Activated naive CD4-positive, alpha-beta T cell treated with Interleukin-2 at 50 U/mL for 16 hours (primary cell): ENCODE results near the gene BRINP1.

Experiments used
- DNase-seq: peaks from one replicate; pipeline ENCODE4 v3.0.0-alpha.2; 2020

The BRINP1 gene

DNA sequence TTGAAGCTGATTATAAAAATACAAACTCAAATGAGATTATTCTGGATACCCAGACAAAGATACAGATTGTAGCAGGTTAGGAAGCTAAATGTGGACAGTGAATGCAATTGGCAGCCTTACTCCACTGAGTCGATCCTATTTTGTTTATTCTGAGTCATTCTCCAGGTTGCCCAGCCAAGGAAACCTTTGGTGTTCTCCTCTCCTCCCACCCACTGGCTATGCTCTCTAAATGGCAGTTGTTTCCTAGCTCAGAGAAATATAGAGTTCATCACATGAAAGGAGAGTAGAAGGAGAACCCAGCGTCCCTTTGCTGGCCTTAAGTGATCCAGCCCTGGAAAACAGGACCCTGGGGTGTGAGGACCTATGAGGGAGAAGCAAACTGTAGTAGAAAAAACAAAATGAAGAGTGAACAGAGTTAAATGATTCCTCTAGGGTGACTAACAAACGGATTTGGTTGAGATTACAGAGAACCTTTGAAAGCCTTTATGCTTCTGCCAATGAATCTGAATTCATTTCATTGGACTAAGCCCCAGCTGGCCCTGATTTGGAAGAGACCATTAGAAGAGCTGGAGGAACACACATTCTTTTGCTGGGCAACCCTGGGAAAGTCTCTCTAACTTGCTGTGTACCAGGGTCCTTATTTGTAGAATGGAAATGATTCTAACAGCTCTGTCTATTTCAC, 95.1 kb downstream of the BRINP1 start:
- no peak for DNase-seq

DNA sequence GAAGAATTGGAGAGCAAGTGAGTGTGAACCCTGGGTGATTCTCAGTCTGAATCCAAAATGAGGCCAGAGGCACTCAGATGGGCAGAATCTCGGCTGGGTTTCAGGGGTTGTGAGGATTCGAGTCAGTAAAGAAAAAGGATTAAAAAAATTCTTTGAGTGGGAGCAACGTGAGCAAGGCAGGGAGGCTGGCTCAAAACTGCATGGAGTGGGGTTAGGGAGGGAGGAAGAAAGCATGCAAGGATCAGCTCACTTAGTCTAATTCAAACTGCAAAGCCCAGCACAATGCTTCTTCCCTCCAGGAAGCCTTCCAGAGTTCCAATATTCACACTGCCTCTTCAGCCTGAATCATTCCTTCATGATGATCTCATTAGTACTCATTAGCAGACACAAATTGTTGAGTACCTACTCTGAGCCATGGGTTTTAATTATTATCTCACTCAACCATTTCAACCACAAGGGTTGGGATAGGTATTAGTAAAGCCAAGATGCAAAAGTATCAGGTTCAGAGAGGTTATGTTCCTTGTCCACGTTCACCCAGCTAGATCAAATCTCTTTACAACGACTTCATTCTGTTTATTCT, 95.8 kb downstream of the BRINP1 start:
- no peak for DNase-seq

DNA sequence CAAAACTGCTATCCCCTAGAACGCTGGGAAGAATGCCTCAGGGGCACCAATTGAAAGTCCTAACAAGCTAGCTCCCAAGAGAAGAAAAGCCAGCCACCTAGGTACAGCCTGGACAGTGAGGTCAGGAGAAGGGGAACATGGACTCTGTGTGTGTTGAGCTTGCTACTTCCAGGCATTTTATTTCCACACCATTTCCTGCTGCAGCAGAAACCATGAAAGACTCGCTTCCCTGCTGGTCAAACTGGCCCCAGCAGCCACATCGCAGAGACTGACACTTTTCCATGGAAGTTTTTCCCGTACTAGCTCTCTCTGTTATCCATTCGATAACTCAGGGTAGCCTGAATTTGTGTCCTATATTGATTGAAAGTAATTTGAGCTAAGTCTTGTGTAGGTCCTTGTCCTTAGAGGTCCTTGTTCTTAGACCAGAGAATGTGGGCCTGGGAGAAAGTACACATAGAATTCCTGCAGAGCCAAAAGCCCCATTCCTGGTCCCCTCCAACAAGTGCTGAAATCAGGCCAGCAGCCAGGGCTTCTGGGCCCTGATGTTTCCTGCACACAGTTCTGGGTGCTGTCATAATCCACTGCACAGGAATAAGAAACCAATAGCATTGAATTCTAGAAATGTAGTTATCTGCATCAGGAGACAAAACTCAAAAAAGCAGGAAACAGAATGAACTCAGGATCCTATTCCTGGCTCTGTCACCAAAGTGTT, 96.6 kb downstream of the BRINP1 start:
- DNase-seq: no peak

DNA sequence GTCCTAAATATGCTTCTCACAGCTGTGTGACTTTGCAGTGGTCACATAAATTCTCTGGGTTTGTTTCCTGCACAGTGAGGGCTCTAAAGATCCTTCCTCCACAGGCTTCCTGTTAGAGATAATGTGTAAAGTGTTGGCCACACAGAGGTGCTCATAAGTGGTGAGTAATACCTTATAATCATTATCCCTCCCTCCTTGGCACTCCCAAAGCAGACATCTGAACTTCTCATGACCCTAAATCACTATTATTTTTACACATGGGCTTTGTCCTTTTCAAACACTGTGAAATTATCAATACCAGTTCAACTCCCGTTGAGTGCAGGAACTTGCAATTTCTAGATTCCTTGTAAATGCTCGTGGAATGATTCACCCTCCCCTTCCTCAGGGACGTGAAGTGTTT, 100.2 kb downstream of the BRINP1 start:
- DNase-seq: no peak

DNA sequence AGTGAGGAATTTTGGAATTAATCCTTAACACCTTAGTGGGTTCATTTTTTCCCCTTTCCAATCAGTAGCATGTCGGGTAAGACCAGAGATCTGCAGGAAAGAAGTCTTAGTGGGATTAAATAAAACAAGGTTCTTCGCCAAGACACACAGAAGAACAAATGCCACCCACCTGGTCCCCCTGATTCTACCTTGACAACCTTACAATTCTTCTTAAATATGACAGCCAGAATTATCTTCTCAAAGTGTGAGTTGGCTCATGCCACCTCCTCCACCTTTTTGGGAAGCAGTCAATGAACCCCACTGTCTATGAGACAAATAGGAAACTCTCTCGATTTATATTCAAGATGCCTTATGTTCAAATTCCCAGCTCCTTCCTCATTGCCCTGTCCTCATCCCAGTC, 105.1 kb downstream of the BRINP1 start:
- no peak for DNase-seq

DNA sequence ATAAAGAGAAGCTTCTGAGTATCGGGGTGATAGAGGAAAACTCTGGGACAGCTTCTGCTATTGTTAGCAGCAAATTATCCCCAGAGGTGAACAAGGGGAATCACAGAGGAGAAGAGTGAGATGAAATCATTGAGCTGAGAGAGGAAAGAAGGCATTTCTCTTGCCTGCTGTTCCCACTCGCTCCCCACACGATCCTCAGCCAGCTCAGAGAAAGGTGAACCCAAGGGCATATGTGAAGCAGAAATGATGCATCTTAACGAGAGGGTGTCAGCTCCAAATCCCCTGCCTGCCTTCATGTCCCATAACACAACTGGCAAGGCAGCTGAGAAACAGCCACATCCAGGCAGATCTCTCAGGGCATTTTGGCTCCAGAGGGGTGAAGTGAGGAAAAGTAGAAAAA, 111.6 kb downstream of the BRINP1 start:
- DNase-seq: no peak

DNA sequence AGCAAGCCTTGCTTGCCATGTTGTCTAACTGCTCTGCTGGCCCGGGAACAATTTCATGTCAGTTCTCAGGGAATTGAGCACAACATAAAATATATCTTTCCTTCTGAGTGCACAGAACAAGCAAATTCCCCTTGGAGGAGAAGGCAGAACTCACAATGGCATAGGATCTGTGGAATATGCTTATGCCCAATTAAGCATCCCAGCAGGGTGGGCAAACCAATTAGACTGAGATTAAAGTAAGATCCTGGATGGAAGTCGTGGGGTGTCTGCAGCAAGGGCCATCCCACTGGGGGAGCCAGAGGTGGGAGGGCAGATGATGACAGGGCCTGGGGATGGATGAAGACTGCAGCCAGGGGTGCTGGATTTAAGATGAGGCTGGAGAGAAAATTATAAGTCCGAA, 114.1 kb downstream of the BRINP1 start:
- DNase-seq: no peak

DNA sequence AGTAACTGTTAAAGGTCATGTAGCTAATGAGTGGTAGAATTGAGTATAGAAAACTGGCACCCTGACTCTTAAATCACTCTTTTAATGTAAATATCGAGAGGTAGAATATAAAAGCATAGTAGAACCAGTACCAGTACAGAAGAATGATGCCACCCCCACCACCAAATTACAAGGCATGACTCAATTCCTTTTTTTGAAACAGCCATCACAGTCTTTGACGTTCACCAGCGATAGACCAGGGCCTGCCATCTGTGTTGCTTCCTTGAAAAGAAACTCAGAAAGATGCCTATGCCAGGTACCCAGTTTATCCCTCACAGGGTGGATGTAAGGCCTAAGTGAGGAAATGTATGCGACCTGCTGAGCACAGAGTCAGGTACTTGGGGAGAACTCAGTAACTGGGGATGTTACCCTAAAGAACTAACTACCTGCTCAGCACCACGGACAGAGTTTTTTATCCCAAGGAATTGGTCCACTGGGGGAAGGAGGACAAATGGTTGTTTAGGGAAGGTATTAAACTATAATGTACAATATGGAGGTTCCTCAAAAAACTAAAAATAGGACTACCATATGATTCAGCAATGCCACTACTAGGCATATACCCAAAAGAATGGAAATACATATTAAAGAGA, 116.5 kb downstream of the BRINP1 start:
- no peak for DNase-seq

DNA sequence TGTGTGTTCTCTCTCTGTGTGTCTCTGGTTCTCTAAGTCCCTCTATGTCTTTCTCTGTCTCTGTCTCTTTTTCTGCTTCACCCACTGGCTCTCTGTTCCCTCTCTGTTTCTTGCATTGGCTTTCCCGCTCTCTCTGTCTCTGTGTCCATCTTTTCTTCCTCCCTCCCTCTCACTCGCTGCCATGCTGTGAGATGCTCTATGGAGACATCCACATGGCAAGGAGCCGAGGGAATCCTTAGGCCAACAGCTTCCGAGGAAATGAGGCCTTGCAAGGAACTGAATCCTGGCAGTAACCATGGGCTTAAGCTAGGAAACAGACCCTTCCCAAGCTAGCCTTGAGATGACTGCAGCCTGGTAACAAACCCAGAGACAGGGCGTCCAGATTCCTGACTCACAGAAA, 117.3 kb downstream of the BRINP1 start:
- DNase-seq: no peak

DNA sequence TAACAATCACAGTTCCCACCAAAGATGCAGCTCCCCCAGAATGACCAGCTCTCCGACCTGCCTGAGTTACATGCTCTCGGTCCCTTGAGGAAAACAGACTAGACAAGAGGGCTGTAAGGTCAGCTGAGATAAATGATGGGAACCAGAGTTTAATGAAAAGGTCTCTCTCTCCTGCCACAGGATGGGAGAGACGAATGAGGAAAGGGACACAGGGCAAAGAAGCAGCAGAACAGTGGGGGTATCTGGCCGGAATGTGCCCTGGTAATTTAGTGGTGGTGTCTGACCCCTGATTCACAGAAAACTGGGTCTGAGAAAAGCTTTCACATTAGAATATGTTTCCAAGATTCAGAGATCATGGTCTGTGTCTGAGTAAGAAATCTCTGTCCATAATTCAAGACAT, 118.5 kb downstream of the BRINP1 start:
- no peak for DNase-seq

DNA sequence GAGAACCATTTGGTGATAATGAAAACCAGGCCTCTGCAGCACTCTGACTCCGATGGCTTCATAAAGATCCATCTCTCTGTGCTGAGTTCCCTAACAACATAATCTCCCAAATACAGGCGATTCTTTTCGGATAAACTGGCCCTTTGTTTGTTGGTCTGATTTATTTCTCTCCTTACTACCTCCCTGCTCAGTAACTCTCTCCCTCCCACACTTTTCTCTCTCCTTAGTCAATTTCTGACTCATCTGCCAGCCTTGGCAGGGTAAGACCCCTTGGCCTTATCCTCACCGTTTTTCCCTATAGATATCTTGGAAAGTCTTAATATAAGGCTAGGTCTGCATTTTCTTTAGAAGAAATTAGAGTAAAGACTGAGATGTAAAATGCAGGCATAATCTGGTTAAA, 128.7 kb downstream of the BRINP1 start:
- DNase-seq: no peak

DNA sequence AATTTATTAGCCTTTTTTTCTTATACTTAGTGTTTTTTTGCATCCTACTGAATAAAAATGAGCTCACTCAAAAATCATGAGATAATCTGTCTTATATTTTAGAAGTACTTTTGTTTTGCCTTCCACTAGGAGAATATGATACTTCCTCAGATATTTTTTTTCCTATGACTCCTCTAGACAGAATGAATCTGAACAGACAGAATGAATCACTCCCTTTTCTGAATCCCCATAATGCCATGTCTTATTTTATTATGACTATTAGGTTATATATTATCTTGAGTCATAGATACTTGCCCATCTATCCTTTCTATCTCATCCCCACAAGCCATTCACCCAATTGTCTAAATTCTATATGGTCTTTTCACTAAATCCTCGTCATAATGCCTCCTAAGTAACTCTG, 134.6 kb downstream of the BRINP1 start:
- no peak for DNase-seq

DNA sequence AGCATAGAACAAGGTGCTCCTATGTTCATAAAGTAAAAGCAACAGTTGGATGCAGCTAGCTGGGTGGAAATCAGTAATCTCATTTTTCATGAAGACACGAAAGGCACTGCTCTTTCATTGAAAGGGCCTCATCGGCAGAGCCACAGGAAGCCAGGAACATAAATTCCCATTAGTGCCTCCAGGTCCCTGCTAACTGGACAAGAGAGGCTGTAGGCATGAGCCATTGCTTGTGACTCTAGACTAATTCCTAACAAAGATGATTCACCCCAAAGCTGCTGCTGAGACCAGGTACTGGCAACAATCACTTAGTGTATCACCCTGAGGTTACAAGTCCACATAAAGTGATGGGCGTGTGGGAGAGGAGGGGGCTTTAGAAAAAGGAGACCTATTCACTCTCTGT, 141.8 kb downstream of the BRINP1 start:
- DNase-seq: no peak

DNA sequence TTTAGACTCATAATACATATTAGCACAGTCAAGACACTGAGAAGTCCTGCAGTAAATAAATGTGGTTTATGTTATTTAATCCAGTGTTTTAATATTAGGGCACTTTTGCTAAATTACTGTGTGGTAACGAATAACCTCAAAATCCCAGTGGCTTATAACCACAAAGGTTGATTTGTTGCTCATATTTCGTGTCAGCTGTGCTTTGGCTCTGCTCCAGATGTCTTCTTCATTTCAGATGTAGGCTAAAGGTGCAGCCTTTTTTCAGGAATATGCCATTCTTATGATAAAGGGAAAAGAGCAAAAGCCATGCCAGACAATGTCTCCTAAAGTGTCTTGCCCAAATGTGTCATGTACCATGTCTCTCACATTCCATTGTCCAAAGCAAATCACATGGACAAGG, 144.8 kb downstream of the BRINP1 start:
- DNase-seq: no peak

DNA sequence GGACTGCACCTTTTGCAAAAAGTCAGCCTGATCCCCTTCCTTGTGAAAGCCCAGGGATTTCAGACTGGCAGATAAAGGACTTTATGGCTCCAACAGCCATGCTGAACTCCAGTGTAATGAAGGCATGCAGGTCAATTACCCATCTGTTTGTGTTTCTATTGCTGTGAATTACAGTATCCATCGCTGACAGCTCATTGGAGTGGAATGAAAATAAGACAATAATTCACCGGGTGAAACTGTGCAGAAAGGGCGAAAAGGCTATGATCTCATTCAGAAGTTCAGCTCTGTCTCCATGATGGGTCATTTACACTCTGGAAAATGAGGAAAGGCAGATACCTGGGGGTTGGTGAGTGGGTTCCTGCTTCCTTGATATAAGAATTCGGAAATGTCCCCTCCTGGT, 148.0 kb downstream of the BRINP1 start:
- DNase-seq: no peak

DNA sequence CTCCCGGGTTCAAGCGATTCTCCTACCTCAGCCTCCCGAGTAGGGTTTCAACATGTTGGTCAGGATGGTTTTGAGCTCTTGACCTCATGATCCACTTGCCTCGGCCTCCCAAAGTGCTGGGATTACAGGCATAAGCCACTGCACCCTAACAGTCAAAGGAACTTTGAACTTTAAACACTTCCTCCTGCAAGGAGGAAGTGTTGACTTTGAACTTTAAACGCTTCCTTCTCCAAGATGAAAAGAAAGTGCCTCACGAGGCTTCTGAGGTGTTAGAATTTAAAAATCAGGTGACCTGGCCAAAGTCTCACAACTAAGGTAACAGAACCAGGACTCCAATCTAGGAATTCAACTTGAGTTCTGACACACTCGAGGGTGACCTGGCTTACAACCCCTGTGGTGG, 150.9 kb downstream of the BRINP1 start:
- DNase-seq: no peak

DNA sequence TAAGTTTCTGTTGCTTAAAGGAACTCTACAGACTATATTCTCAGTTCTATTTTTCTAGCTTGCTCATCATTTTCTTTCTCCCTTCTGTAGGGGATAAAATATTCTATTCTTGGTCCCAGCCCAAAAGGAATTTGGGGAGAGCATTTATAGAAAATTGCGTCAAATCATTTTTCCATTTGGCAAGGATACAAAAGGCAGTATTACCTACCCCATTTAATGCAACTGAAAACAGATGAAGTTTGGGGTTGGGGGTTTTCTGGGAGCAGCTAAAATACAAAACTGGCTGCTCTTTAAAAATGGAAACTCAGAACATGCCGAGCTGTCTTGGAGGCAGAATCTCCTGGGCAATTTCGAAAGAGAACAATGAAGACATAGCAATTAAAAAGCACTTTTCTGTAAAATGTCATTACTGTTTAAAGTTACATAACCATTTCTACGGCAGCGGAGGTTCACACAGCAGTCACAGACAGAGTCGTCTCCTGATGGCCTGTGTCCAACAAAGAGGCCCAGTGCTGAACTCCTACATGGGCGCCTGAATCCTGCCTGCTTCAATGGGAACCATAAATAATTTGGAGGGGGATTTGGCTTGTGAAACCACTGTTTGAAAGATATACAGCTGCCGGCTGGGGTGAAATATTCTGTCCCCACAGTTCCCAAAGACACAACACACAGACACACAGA, 152.4 kb downstream of the BRINP1 start:
- DNase-seq: no peak

DNA sequence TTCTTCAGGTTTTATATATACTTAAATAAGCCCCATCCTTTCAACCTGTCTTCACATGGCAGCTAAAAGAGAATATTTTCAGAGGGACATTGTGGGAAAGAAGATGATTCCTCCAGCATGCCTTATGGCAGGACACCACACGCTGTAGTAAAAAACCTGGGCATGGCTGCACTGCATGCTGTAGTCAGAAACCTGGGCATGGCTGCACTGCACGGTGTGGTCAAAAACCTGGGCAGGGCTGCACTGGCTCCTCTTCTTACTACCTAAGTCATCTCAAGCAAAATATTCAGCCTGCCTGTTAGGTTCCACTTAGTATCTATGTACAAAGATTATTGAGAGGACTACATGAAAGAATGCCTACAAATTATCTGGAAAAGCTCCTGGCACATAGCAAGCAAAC, 153.6 kb downstream of the BRINP1 start:
- DNase-seq: no peak

DNA sequence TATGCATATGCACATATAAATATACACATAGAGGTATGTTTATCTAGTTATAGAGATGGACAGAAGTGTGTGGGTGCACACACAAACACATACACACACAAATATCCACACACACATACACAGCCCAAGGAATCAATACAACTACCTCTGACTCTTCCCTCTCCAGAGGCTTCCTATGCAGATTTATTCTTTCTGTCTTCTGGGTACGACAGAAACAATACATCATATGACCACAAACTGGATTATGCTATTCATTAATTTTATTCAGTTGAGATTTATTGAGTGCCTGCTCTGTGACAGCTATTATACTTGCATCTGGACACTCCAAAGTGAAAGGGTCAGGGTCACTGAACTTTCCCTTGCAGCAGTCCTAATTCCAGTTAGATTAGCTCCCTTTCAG, 155.8 kb downstream of the BRINP1 start:
- no peak for DNase-seq

DNA sequence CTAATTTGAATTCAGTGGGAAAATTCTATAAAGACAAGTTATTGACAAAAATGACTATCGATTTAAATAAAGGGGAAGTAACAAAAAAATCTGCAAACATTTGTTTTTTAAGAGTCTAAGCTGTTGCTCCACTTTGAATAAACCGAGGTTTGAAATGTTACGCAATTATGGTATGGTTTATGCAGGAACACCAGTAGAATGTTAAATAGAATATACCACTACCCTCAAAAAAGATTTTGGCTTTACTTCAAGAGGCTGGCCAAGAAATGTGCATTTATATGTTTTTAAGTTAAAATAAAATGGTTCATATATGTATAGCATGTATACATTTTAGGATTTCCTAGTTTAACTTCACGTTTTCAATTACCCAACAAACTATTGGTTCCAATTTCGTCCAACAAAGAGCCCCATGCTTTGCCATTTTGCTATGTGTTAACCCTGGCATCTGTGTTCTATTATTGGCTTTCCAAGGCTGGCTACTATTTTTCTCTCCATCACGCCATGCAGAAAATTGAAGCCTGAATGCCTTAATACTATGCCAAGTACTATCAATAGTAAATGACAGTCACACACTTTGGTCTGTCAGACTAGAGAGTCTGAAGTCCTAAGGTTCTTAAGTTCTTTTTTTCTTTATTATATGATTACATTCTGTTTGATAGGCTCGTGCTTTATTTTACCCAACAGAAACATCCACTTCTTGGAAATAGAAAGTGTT, 171.2 kb downstream of the BRINP1 start:
- DNase-seq: no peak

DNA sequence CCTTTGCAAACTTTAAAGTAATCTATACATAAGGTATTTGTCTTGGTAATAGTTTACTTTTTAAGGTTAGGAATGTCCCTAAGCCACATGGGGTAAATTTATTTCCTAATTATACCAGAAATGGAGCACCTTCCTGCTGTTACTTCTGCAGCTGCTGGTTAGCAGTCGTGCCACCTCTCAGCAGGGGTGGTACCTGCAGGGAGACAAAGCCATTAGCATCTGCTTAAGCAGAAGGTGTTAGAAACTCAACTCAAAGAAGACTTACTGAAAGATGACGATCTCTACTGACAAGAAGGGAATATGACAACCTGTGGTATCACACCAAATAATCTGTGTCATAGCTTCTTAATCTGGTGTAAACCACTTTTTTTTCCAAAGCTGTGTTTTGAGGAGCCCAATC, 173.7 kb downstream of the BRINP1 start:
- no peak for DNase-seq

DNA sequence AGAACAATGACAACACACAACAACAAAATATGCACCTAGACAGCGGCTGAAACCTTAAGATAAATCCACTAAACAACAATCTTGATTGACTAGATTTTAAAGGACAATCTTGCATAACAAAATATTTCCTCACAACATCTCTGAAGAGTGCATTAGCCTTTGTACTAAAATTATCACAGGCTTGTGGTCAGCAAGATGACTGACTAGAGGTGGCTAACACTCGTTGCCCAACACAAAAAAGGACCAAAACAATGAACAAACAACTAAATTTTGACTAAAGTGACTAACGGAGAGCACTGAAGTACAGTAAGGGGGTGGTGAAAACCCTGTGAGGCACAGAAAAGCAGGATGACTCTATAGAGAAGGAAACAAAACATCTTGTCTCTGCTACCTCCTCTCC, 183.9 kb downstream of the BRINP1 start:
- DNase-seq: no peak
